ENCODE measurements around the gene WDR41.

DNA sequence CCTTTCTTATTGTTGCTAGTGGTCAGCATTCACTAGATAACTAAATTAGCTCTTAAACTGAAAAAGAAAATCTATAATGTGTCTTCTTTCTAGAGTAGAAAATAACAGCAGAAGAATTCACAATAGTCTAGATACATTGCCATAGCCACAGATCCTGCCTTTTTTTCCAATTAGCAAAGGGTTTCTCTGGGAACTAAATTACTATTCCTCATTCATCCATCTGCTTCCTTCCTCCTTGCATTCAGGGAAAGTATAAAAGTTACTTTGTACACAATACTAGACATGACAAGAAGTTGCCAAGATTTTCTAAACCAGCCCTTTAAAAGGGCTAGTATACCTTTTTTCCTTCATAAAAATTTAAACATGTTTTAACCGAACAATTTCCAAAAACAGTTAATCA lies 21.2 kb upstream of the WDR41 start:
- TF ChIP-seq POLR2A (conservative IDR thresholded peaks at IDR 0.05) = no peak
- TF ChIP-seq, protein P1, sequence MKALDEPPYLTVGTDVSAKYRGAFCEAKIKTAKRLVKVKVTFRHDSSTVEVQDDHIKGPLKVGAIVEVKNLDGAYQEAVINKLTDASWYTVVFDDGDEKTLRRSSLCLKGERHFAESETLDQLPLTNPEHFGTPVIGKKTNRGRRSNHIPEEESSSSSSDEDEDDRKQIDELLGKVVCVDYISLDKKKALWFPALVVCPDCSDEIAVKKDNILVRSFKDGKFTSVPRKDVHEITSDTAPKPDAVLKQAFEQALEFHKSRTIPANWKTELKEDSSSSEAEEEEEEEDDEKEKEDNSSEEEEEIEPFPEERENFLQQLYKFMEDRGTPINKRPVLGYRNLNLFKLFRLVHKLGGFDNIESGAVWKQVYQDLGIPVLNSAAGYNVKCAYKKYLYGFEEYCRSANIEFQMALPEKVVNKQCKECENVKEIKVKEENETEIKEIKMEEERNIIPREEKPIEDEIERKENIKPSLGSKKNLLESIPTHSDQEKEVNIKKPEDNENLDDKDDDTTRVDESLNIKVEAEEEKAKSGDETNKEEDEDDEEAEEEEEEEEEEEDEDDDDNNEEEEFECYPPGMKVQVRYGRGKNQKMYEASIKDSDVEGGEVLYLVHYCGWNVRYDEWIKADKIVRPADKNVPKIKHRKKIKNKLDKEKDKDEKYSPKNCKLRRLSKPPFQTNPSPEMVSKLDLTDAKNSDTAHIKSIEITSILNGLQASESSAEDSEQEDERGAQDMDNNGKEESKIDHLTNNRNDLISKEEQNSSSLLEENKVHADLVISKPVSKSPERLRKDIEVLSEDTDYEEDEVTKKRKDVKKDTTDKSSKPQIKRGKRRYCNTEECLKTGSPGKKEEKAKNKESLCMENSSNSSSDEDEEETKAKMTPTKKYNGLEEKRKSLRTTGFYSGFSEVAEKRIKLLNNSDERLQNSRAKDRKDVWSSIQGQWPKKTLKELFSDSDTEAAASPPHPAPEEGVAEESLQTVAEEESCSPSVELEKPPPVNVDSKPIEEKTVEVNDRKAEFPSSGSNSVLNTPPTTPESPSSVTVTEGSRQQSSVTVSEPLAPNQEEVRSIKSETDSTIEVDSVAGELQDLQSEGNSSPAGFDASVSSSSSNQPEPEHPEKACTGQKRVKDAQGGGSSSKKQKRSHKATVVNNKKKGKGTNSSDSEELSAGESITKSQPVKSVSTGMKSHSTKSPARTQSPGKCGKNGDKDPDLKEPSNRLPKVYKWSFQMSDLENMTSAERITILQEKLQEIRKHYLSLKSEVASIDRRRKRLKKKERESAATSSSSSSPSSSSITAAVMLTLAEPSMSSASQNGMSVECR (CRISPR knock-in tag; IDR thresholded peaks at IDR 0.05) = no peak

Data from K562 (cell line).